ENCODE measurements around the gene ZNF12.

The ZNF12 gene

GRCh38 chr7:6647541-6647940 is 59.2 kb downstream of the ZNF12 start:
- DNase-seq (ENCODE audit: low read depth in 2 of 3, low spot score in 2 of 3), result no peak

- DNase-seq (ENCODE audit: low read depth in 2 of 3, low spot score in 2 of 3), result no peak
Measured at GRCh38 chr7:6647080-6647479, 59.7 kb downstream of the ZNF12 start.

GRCh38 chr7:6646465-6646864 is 60.3 kb downstream of the ZNF12 start:
- DNase-seq (ENCODE audit: low read depth in 2 of 3, low spot score in 2 of 3), result no peak

- no peak for DNase-seq (ENCODE audit: low read depth in 2 of 3, low spot score in 2 of 3)
Measured at GRCh38 chr7:6644728-6645127, 62.0 kb downstream of the ZNF12 start.

- no peak for DNase-seq (ENCODE audit: low read depth in 2 of 3, low spot score in 2 of 3)
Measured at GRCh38 chr7:6643915-6644625, 62.7 kb downstream of the ZNF12 start.

- DNase-seq (ENCODE audit: low read depth in 2 of 3, low spot score in 2 of 3), result no peak
Measured at GRCh38 chr7:6642861-6643640, 63.7 kb downstream of the ZNF12 start.

GRCh38 chr7:6642239-6642839 is 64.4 kb downstream of the ZNF12 start:
- DNase-seq (ENCODE audit: low read depth in 2 of 3, low spot score in 2 of 3), result no peak

- DNase-seq (ENCODE audit: low read depth in 2 of 3, low spot score in 2 of 3), result no peak
Measured at GRCh38 chr7:6641305-6642035, 65.3 kb downstream of the ZNF12 start.

GRCh38 chr7:6640246-6640721 is 66.5 kb downstream of the ZNF12 start:
- no peak for DNase-seq (ENCODE audit: low read depth in 2 of 3, low spot score in 2 of 3)

- DNase-seq (ENCODE audit: low read depth in 2 of 3, low spot score in 2 of 3), result no peak
Measured at GRCh38 chr7:6639627-6640026, 67.1 kb downstream of the ZNF12 start.

- no peak for DNase-seq (ENCODE audit: low read depth in 2 of 3, low spot score in 2 of 3)
Measured at GRCh38 chr7:6639032-6639431, 67.7 kb downstream of the ZNF12 start.
